ENCODE measurements around the gene XK. TPM values are rescaled to one million over a fixed set of nuclear protein-coding genes. Genes with fewer than 3 reads are reported as not detected.

XK gene
- total and polyA plus RNA-seq, 10 of the 15 experiments (the other 5 are each of a cell fraction or from before 2014, with no cell fraction given): not detected

- no peak for ATAC-seq
- Histone ChIP-seq H3K9ac (ENCODE audit: control insufficient read depth, insufficient read depth, low read length) (no peak overlapping the region), H3K79me2 (ENCODE audit: control insufficient read depth, insufficient read depth, low read length) (no peaks in the 10 kb centered on the region), H4K20me1 (ENCODE audit: control insufficient read depth, insufficient read depth) (no peaks in the 10 kb centered on the region), H3K4me1 (ENCODE audit: control insufficient read depth, insufficient read depth, low read length) (peaks cover 32% of the 10 kb centered on the region), H3K36me3 (ENCODE audit: control insufficient read depth in 2 of 2, insufficient read depth in 2 of 2, low read length in 1 of 2) (no peaks in the 10 kb centered on the region), H3K4me2 (ENCODE audit: control insufficient read depth, insufficient read depth) (no peak overlapping the region), H2AFZ (ENCODE audit: control insufficient read depth, low read depth, low read length) (no peak overlapping the region), H3K27ac (ENCODE audit: control insufficient read depth, insufficient read depth) (no peak overlapping the region), H3K9me3 (replicated peaks; ENCODE audit: control insufficient read depth, insufficient read depth, low read length) (no peaks in the 10 kb centered on the region; the same call in 2 of the 3 replicates), H3K4me3 (no peak overlapping the region), H3K27me3 (replicated peaks in 1 of 2; ENCODE audit: control insufficient read depth in 2 of 2, insufficient read depth in 2 of 2, low read length in 1 of 2) (no peaks in the 10 kb centered on the region)
- ChIA-PET RAD21 (ENCODE audit: unreplicated experiment) (interaction anchor here (3.3 kb wide), 1 partner anchor 11 kb away, joined by 22 read pairs; no protein-coding TSS in a partner anchor), SMC1A (ENCODE audit: uncharacterized antibody, unreplicated experiment) (interaction anchor here (3.9 to 4.6 kb wide), 3 partner anchors 11 to 27 kb away, joined by 27 to 72 read pairs (median 30); partner anchors contain the start of gene CYBB), CTCF (interaction anchor here (1.6 to 6.1 kb wide), 3 partner anchors 12 to 34 kb away, joined by 4 to 43 read pairs (median 5); no protein-coding TSS in a partner anchor), POLR2A (interaction anchor here (2.6 kb wide), 1 partner anchor 20 kb away, joined by 13 read pairs; no protein-coding TSS in a partner anchor)
- DNase-seq (ENCODE audit: low read depth, low spot score): no peak
- no peak for FAIRE-seq
- no TSS peak for BruUV-seq (replicated peaks)
- in situ Hi-C loops (cut with MboI) (no loop called here), intact Hi-C loops (cut with micrococcal nuclease; ENCODE audit: unreplicated experiment) (no loop called here)
- TF ChIP-seq ZNF24 (IDR thresholded peaks at IDR 0.05) (no peak), TARDBP (IDR thresholded peaks at IDR 0.05; ENCODE audit: borderline replicate concordance) (no peak), BCL3 (IDR thresholded peaks at IDR 0.05; ENCODE audit: borderline replicate concordance, insufficient read depth, low read depth, low read length, poor library complexity, severe bottlenecking) (no peak), CHD2 (IDR thresholded peaks at IDR 0.05; ENCODE audit: borderline replicate concordance, low read depth, low read length) (no peak), USF2 (IDR thresholded peaks at IDR 0.05; ENCODE audit: borderline replicate concordance, low read depth, low read length) (no peak), RELA (IDR thresholded peaks at IDR 0.05; ENCODE audit: borderline replicate concordance, partially characterized antibody) (no peak)
These were observed 71.5 kb downstream of the XK start for GRCh38 chrX:37757082-37757481.
